ENCODE data around the gene SCGB1D4.

Gene SCGB1D4

GRCh38 chr11:62273284-62273683 lies 25.6 kb downstream of the SCGB1D4 start:
- DNase-seq: no peak

GRCh38 chr11:62269654-62270278 lies 29.1 kb downstream of the SCGB1D4 start, which contains the start of gene SCGB2A2:
TSS of gene SCGB2A2 (plus strand) at chr11:62270158. CDS start at chr11:62270217, 59 bp downstream.
- no peak for DNase-seq

GRCh38 chr11:62267576-62267975 lies 31.3 kb downstream of the SCGB1D4 start:
- no peak for DNase-seq

GRCh38 chr11:62267050-62267449 lies 31.8 kb downstream of the SCGB1D4 start:
- no peak for DNase-seq

GRCh38 chr11:62266558-62266957 lies 32.3 kb downstream of the SCGB1D4 start:
- DNase-seq: no peak

DNA sequence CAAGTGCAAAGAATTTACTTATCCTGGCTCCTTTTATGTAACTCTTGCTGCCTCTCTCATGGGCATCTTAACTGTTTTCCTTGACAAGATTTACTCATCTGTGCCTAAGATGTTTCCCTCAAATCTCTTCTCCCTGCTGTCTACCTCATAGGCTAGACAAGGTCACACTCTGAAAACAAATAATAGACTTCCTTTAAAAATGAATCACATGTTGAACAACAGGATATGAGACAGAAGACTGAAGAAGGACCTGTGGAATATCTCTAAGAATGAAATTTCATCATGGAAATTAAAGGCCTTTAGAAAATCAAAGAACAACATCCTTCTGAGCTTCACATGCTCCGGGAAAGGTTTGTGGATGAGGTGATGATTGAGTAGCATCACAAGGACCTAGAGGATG lies 34.9 kb downstream of the SCGB1D4 start:
- DNase-seq: no peak

DNA sequence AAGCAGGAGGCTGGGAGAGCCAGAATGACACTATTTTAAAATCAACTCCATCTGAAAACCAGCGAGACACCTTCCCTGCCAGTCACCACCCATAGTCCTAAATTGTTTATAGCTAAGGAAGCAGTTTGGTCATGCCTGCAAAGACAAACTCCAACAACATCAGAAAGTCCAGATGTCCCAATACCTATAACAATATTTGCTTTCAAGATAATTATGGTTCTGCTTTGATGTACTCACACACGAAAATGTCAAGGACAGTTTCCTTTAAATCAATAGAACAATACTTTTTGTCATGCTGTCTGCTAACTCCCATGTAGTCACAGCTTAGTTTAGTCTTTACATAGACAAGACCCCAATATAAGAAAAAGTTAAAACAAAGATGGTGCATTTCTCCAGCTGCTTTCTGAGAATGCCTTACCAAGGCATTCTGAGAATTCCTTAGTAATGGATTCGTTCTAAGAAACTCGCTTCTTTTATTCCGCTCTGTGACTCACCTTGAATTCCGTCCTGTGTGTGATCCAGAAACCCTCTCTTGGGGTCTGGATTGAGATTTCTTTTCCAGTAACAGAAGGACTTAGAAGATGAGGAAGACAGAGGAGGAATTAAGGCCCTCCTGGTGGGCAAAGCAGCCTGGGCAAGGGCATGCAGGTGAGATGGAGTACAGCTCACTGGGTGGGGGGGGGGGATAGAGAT lies 38.5 kb downstream of the SCGB1D4 start:
- no peak for DNase-seq

- no peak for DNase-seq
Measured at GRCh38 chr11:62256281-62256680, 42.6 kb downstream of the SCGB1D4 start.

DNA sequence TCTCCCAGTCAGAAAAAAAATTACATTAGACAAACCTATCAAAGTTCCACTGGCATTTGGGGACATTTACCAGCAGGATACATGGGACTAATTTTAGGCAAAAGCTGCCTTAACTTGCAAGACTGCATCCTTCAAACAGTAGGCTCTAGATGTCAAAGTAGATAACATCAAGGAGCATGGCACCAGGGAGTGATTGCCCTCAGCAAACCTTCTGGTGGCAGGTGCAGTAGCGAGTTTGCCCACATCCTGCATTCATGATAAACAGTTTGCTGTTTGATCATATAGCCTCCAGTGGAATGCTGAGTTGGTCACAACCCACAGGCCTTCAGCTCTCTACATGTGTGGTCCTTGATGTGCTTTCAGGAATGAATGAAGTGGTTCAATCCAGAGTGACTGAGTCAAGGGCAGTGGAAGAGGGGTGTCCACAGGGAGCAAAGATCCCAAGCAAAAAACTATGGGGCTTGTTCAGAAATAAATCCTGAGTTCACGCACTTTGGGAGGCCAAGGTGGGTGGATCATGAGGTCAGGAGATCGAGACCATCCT lies 44.8 kb downstream of the SCGB1D4 start:
- no peak for DNase-seq

DNA sequence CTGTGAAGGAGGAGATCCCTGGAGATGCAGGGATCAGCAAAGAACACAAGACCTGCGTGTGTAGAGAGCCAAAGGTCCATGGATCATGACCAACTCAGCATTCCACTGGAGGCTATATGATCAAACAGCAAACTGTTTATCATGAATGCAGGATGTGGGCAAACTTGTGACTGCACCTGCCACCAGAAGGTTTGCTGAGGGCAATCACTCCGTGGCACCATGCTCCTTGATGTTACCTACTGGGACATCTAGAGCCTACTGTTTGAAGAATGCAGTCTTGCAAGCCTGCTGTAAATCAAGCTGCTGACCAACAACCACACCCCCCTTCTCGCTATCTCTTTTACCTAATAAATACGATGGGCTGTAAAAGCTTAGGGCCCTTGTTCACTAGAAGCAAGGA lies 47.2 kb downstream of the SCGB1D4 start:
- DNase-seq: no peak
